GM21381 (cell line): ENCODE measurements around the gene CTNNAL1.
"Not testable (repeated sequence)": the region's sequence is repeated elsewhere in the genome, so short reads cannot be mapped to it uniquely, and the experiment has no call there.

Experiments
- ATAC-seq: cut with Tn5 transposase; IDR thresholded peaks from one replicate; pipeline ENCODE4 v1.9.1; 2021; ENCODE audit warnings: mild to moderate bottlenecking, moderate library complexity; ENCODE audit not compliant: unreplicated experiment

The CTNNAL1 gene

DNA sequence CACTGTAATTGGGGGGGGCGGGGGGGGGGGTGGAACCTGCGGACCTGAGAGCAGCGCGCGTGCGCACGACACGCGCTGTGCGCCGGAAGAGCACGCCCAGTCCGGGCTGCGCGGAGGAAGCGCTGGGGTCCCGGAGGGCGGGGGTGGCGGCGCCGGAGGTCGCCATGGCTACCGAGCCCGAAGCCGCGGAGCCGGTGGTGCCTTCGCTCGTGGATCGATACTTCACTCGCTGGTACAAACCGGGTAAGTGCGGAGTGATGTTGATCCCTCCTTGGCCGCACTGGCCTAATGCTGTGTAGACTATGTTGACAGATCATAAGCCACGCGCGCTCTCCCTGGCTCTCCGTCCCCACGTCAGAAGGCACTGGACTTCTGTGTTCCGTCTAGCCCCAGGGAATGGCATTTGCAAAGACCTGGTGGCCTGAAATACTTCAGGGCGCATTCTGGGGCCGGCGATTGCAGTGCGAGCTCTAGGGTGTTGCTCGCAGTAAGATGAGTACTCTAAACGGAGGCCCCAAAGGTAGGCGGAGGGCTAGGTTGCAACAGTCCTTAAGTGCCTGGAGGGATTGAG, 78.9 kb downstream of the CTNNAL1 start, which contains the start of gene ABITRAM:
Gene ABITRAM, plus strand, starts transcription at position 78 of the 571 bp plus-strand sequence. Its CDS starts 87 bp downstream, at position 165.
- peak; percentile 84 for ATAC-seq

GRCh38 chr9:108933718-108934322, 79.5 kb downstream of the CTNNAL1 start, which contains the start of gene ELP1:
Gene ELP1 (minus strand): TSS chr9:108934124. CDS start chr9:108931146, 2,978 bp downstream.
- ATAC-seq: peak; percentile 80

GRCh38 chr9:108933231-108933717, 80.0 kb downstream of the CTNNAL1 start:
- no peak for ATAC-seq

DNA sequence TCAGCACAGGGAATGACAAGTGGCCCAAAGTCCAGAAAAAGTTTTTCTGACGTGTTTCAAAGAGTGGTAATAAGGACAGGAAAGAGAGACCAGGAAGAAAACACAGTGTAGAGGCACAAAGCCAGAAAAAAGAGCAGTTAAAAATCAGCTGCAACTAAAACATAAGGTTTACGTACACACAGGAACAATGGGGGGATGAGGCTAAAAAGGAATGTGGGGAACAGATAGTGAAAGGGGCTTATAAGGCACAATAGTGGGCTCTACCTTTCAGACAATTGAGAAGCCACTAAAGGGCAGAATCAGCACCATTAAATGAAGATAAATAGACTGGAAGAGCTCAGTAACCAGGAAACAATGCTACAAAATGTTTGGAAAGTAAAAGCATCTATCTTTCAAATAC, 84.9 kb downstream of the CTNNAL1 start:
- ATAC-seq: no peak

DNA sequence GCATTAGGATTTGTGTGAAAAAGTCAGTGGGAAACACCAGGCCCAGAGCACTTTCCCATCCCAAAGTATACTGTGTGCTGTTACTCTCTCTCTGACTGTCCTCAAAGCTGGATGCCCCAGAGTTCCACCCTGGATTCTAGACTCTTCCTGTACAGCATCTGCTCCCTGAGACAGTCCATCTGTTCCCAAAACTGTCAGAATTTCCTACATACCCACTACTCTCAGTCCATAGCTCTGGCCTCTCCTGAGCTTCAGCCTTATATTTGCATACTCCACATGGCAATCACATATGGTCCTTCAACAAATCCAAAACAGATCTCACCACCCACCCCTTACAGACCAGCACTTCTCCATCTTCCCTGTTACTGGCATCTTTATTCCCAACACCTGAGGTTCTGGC, 88.8 kb downstream of the CTNNAL1 start:
- no peak for ATAC-seq

GRCh38 chr9:108921200-108921599, 92.1 kb downstream of the CTNNAL1 start:
- no peak for ATAC-seq

DNA sequence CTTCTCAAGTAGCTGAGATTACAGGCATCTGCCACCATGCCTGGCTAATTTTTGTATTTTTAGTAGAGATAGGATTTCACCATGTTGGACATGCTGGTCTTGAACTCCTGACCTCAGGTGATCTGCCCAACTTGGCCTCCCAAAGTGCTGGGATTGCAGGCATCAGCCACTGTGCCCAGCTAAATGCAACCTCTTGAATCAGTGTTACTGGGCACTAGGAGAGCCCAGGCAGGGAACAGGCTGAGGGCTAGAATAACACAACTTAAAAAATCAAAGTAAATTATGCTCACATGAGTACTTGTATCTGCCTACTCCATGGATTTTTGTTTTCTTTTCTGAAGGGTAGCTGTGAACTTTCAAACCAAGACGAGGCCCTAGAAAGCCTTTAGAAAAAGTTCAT, 92.9 kb downstream of the CTNNAL1 start:
- not testable (repeated sequence) for ATAC-seq

GRCh38 chr9:108919517-108919916, 93.8 kb downstream of the CTNNAL1 start:
- ATAC-seq: no peak

DNA sequence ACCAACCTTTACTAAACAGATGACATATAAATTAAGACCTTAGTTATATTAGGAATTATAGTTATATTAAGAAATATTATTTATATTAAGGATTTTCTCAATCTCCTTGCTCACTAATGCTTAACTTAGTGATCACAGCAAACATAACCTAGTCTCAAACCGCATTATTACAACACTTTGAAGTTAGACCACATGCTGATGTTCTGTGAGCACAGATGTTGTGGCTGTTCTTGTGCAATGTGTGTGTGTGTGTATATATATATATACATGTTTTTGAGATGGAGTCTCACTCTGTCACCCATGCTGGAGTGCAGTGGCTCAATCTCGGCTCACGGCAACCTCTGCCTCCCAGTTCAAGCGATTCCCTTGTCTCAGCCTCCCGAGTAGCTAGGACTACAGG, 99.9 kb downstream of the CTNNAL1 start:
- ATAC-seq: no peak

DNA sequence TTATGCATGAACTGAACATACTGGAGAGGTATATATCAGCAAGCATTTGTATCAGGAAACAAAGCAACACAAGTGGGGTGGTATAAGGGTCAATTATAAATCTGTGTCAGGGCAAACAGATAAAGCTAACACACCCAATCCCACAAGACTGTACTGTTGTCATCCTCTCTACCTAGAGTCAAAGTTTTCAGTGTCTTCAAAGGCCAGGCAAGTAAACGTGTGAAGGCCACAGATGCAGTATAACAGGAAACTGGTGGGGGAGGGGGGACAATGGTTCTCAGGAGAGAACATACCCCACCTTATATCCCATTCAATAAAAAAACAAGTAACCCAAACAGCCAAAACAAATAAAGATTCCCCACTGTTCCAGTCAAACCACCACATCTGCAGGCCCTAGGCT, 101.5 kb downstream of the CTNNAL1 start:
- no peak for ATAC-seq

DNA sequence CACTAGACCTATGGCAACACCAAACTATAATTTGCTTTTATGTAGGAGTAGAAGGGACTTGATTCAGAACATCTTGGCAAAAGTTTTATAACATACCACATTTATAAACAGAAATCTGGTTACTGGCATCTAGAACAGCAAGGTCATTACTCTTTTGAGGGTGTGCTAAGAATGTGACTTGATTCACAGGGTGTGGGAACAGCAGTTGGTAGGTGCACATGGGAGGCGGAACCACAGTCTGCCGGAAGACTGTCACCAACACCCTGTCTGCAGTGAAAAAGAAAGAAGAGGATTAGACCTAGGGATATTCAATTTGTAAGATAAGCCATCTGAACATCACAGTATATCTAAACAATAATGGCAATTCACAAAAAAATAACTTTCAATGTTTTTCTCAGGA, 102.4 kb downstream of the CTNNAL1 start:
- ATAC-seq: no peak

- ATAC-seq: no peak
Observed at GRCh38 chr9:108910402-108910801, 102.9 kb downstream of the CTNNAL1 start.

GRCh38 chr9:108905494-108905893, 107.8 kb downstream of the CTNNAL1 start:
- no peak for ATAC-seq

GRCh38 chr9:108904161-108904560, 109.1 kb downstream of the CTNNAL1 start:
- no peak for ATAC-seq

GRCh38 chr9:108903420-108904103, 109.7 kb downstream of the CTNNAL1 start:
- no peak for ATAC-seq

DNA sequence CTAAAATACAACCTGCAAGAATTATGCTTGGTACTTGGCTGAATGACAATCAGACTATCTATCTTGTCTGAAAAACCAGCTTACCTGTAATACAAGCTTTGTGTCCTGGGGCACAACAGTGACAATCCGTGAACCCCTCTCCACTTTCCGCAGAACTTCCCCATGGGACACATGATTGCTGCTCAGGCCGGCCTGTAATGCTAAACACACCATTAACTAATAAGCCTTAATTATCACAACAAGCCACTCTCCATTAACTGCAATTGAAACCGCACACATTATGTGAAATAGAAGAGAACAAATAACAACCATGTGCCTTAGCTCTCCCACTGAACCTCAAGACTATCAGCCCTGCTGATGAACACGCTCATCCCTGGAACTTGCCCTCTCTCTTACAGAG, 113.1 kb downstream of the CTNNAL1 start:
- ATAC-seq: no peak

- ATAC-seq: not testable (repeated sequence)
Observed at GRCh38 chr9:108899023-108899695, 114.1 kb downstream of the CTNNAL1 start.

DNA sequence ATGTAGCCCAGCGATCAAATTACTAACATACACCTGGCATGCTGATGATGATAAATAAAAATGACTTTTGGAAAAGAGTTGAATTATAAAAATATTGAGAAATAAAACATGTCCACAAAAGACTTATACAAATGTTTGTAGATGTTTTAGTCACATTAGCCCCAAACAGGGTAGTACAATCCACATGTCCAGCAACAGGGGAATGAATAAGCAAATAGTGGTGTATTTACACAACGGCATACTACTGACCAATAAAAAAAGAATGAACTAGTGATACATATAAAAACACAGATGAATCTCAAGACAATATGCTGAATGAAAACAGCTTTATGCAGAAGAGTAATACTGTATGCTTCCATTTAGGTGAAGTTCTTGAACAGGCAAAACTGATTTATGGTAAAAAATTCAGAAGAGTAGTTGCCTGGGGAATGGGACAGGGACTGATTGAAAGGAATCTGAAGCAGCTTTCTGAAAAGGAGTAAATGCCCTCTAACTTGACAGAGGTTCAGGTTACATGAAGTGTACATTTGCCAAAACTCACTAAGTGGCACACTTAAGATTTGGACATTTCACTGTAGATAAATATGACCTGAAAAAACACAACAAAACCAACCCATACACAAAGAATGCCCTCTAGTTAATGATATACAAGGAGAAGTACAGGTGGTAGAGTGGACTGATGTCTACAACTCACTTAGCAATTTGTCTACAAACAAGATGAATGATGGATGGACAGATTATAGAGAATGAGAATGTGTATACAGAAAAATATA, 115.8 kb downstream of the CTNNAL1 start:
- ATAC-seq: no peak

- ATAC-seq: no peak
Observed at GRCh38 chr9:108894225-108894997, 118.9 kb downstream of the CTNNAL1 start.
